ENCODE data around the gene NUTM1. TPM values are rescaled to one million over a fixed set of nuclear protein-coding genes. Genes with fewer than 3 reads are reported as not detected.
A peak's percentile ranks its signal among the peaks of the same experiment; 100 is the strongest.
"Not testable (repeated sequence)": the region's sequence is repeated elsewhere in the genome, so short reads cannot be mapped to it uniquely, and the experiment has no call there.

Gene NUTM1
- total and polyA plus RNA-seq, 5 donors from 2014 or later, result not detected

GRCh38 chr15:34376856-34377255, 33.7 kb downstream of the NUTM1 start:
- no peak overlapping the region for H3K4me3 Mint-ChIP-seq
- no peak overlapping the region for H3K27ac Mint-ChIP-seq
- Histone ChIP-seq H3K27ac (ENCODE audit: insufficient read depth, low read length, poor library complexity, severe bottlenecking) (no peak overlapping the region), H3K4me3 (ENCODE audit: low read depth, low read length) (no peak overlapping the region), H3K27me3 (ENCODE audit: control insufficient read depth, insufficient read depth, low read length) (no peaks in the 10 kb centered on the region), H3K36me3 (ENCODE audit: control insufficient read depth, insufficient read depth, low read length) (no peaks in the 10 kb centered on the region), H3K9me3 (ENCODE audit: control insufficient read depth in 2 of 2, low read length in 2 of 2) (no peaks in the 10 kb centered on the region), H3K4me1 (ENCODE audit: control insufficient read depth, insufficient read depth, low read length, poor library complexity, severe bottlenecking) (no peaks in the 10 kb centered on the region)
- no peaks in the 10 kb centered on the region for H3K9me3 Mint-ChIP-seq
- DNase-seq, result no peak
- H3K36me3 Mint-ChIP-seq, result peaks cover 3% of the 10 kb centered on the region
- no peaks in the 10 kb centered on the region for H3K27me3 Mint-ChIP-seq
- no peaks in the 10 kb centered on the region for H3K4me1 Mint-ChIP-seq
- no peak for ATAC-seq (ENCODE audit: low read depth in 2 of 2)

- not testable (repeated sequence) for H3K4me3 ChIP-seq (ENCODE audit: low read depth, low read length); H3K27me3 ChIP-seq (ENCODE audit: control insufficient read depth, insufficient read depth, low read length); H3K27ac Mint-ChIP-seq; H3K27ac ChIP-seq (ENCODE audit: insufficient read depth, low read length, poor library complexity, severe bottlenecking); DNase-seq; H3K27me3 Mint-ChIP-seq; H3K36me3 Mint-ChIP-seq; H3K36me3 ChIP-seq (ENCODE audit: control insufficient read depth, insufficient read depth, low read length); H3K4me1 Mint-ChIP-seq; ATAC-seq (ENCODE audit: low read depth in 2 of 2); H3K4me3 Mint-ChIP-seq; H3K9me3 Mint-ChIP-seq; H3K9me3 ChIP-seq (ENCODE audit: control insufficient read depth in 2 of 2, low read length in 2 of 2); H3K4me1 ChIP-seq (ENCODE audit: control insufficient read depth, insufficient read depth, low read length, poor library complexity, severe bottlenecking)
These were observed 37.4 kb downstream of the NUTM1 start for GRCh38 chr15:34380491-34380890.

GRCh38 chr15:34381829-34382521, 38.9 kb downstream of the NUTM1 start:
- H3K9me3 Mint-ChIP-seq; H3K4me3 ChIP-seq (ENCODE audit: low read depth, low read length); H3K9me3 ChIP-seq (ENCODE audit: control insufficient read depth in 2 of 2, low read length in 2 of 2); H3K36me3 ChIP-seq (ENCODE audit: control insufficient read depth, insufficient read depth, low read length); H3K27ac Mint-ChIP-seq; H3K27ac ChIP-seq (ENCODE audit: insufficient read depth, low read length, poor library complexity, severe bottlenecking); DNase-seq; ATAC-seq (ENCODE audit: low read depth in 2 of 2); H3K27me3 Mint-ChIP-seq; H3K36me3 Mint-ChIP-seq; H3K4me1 Mint-ChIP-seq; H3K27me3 ChIP-seq (ENCODE audit: control insufficient read depth, insufficient read depth, low read length); H3K4me3 Mint-ChIP-seq; H3K4me1 ChIP-seq (ENCODE audit: control insufficient read depth, insufficient read depth, low read length, poor library complexity, severe bottlenecking): not testable (repeated sequence)

GRCh38 chr15:34389594-34390086, 46.5 kb downstream of the NUTM1 start:
- H3K36me3 ChIP-seq (ENCODE audit: control insufficient read depth, insufficient read depth, low read length); H3K9me3 ChIP-seq (ENCODE audit: control insufficient read depth in 2 of 2, low read length in 2 of 2); H3K27me3 Mint-ChIP-seq; H3K27ac ChIP-seq (ENCODE audit: insufficient read depth, low read length, poor library complexity, severe bottlenecking); H3K4me1 ChIP-seq (ENCODE audit: control insufficient read depth, insufficient read depth, low read length, poor library complexity, severe bottlenecking); H3K9me3 Mint-ChIP-seq; H3K27me3 ChIP-seq (ENCODE audit: control insufficient read depth, insufficient read depth, low read length); DNase-seq; H3K27ac Mint-ChIP-seq; H3K4me3 Mint-ChIP-seq; H3K4me1 Mint-ChIP-seq; H3K4me3 ChIP-seq (ENCODE audit: low read depth, low read length); H3K36me3 Mint-ChIP-seq; ATAC-seq (ENCODE audit: low read depth in 2 of 2): not testable (repeated sequence)

- not testable (repeated sequence) for H3K4me3 Mint-ChIP-seq; H3K36me3 ChIP-seq (ENCODE audit: control insufficient read depth, insufficient read depth, low read length); DNase-seq; H3K9me3 Mint-ChIP-seq; H3K27ac ChIP-seq (ENCODE audit: insufficient read depth, low read length, poor library complexity, severe bottlenecking); H3K27me3 ChIP-seq (ENCODE audit: control insufficient read depth, insufficient read depth, low read length); H3K27ac Mint-ChIP-seq; H3K36me3 Mint-ChIP-seq; H3K9me3 ChIP-seq (ENCODE audit: control insufficient read depth in 2 of 2, low read length in 2 of 2); H3K4me3 ChIP-seq (ENCODE audit: low read depth, low read length); ATAC-seq (ENCODE audit: low read depth in 2 of 2); H3K4me1 Mint-ChIP-seq; H3K4me1 ChIP-seq (ENCODE audit: control insufficient read depth, insufficient read depth, low read length, poor library complexity, severe bottlenecking); H3K27me3 Mint-ChIP-seq
These were observed 49.9 kb downstream of the NUTM1 start for GRCh38 chr15:34392981-34393380.

- H3K4me1 ChIP-seq (ENCODE audit: control insufficient read depth, insufficient read depth, low read length, poor library complexity, severe bottlenecking); H3K27me3 ChIP-seq (ENCODE audit: control insufficient read depth, insufficient read depth, low read length); H3K4me3 Mint-ChIP-seq; H3K36me3 ChIP-seq (ENCODE audit: control insufficient read depth, insufficient read depth, low read length); H3K4me1 Mint-ChIP-seq; H3K27me3 Mint-ChIP-seq; H3K27ac Mint-ChIP-seq; H3K9me3 ChIP-seq (ENCODE audit: control insufficient read depth in 2 of 2, low read length in 2 of 2); H3K27ac ChIP-seq (ENCODE audit: insufficient read depth, low read length, poor library complexity, severe bottlenecking); H3K4me3 ChIP-seq (ENCODE audit: low read depth, low read length); H3K9me3 Mint-ChIP-seq; H3K36me3 Mint-ChIP-seq: not testable (repeated sequence)
- peak in 1 of 3 donors; percentile 5 for DNase-seq
- ATAC-seq (ENCODE audit: low read depth in 2 of 2), result peak; percentile 69 to 82
These were observed 54.6 kb downstream of the NUTM1 start for GRCh38 chr15:34397637-34398259.

GRCh38 chr15:34403160-34403598, 60.1 kb downstream of the NUTM1 start:
- DNase-seq; H3K27me3 Mint-ChIP-seq; H3K4me3 ChIP-seq (ENCODE audit: low read depth, low read length); H3K4me1 ChIP-seq (ENCODE audit: control insufficient read depth, insufficient read depth, low read length, poor library complexity, severe bottlenecking); H3K4me3 Mint-ChIP-seq; H3K36me3 Mint-ChIP-seq; H3K27ac Mint-ChIP-seq; H3K9me3 Mint-ChIP-seq; H3K36me3 ChIP-seq (ENCODE audit: control insufficient read depth, insufficient read depth, low read length); H3K9me3 ChIP-seq (ENCODE audit: control insufficient read depth in 2 of 2, low read length in 2 of 2); H3K27ac ChIP-seq (ENCODE audit: insufficient read depth, low read length, poor library complexity, severe bottlenecking); H3K27me3 ChIP-seq (ENCODE audit: control insufficient read depth, insufficient read depth, low read length); H3K4me1 Mint-ChIP-seq: not testable (repeated sequence)
- peak; percentile 71 to 72 for ATAC-seq (ENCODE audit: low read depth in 2 of 2)

- peak; percentile 55 to 56 for ATAC-seq (ENCODE audit: low read depth in 2 of 2)
These were observed 60.8 kb downstream of the NUTM1 start for GRCh38 chr15:34403899-34404298.

More at GRCh38 chr15:34403899-34404298, 60.8 kb downstream of the NUTM1 start:
- H3K4me3 Mint-ChIP-seq; H3K27me3 ChIP-seq (ENCODE audit: control insufficient read depth, insufficient read depth, low read length); H3K36me3 Mint-ChIP-seq; H3K4me3 ChIP-seq (ENCODE audit: low read depth, low read length); H3K9me3 ChIP-seq (ENCODE audit: control insufficient read depth in 2 of 2, low read length in 2 of 2); H3K27me3 Mint-ChIP-seq; H3K36me3 ChIP-seq (ENCODE audit: control insufficient read depth, insufficient read depth, low read length); H3K4me1 Mint-ChIP-seq; H3K27ac Mint-ChIP-seq; DNase-seq; H3K27ac ChIP-seq (ENCODE audit: insufficient read depth, low read length, poor library complexity, severe bottlenecking); H3K9me3 Mint-ChIP-seq; H3K4me1 ChIP-seq (ENCODE audit: control insufficient read depth, insufficient read depth, low read length, poor library complexity, severe bottlenecking): not testable (repeated sequence)

Measured in CD4-positive, CD25-positive, alpha-beta regulatory T cell (primary cell).